Right lobe of liver (tissue), 4 donors: ENCODE measurements around the gene GPX7.

Experiments used
- POLR2A ChIP-seq: fragments of 450-650 bp; IDR thresholded peaks from one replicate; pipeline ENCODE4 v1.6.1; 2017; ENCODE audit warnings: antibody characterized with exemption, mild to moderate bottlenecking
- TF ChIP-seq, protein P1 (sequence below), 4 donors: fragments of 200-600 bp in 3 of 4; fragments of 450-650 bp in 1 of 4; IDR thresholded peaks; one replicate each; pipeline versions ENCODE4 v1.5.1 to v1.8.0; 2016 to 2022; ENCODE audit warnings: antibody characterized with exemption in 4 of 4, mild to moderate bottlenecking in 2 of 4
- donor health status: DM: no; HTN: no; CAD: no.
- donor health status: DM: no; HTN: no; CAD: no.
- donor health status: DM: no; HTN: yes; CAD: no.

DNA sequence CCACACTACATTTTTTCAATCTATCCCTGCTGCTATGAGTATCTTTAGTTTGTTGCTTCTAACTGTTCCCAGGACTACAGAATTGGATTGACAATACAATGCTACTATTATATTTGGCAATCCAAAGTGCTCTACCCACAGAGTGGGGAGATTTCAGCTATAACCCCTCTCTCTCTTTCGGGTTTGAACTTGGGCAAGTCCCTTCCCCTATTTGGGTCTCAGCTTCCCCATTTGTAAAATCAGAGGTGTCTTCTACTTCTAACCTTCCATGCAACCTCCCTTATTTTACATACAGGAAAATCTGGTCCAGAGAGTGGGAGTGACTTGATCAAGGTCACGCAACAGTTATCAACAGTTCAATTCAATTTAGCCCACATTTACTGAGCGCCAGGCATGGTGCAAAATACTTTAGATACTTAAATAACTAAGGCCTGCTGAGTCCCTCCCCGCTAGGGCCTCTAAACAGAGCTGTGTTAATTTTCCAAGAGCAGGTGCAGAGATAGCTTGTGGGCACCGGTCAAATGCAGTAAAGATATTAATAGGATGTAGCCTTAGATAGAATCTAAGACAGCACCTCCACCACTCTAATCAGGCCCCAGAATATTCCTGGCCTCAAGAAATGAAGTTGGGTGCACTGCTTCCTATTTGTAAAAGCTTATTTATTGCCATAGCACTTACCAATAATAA is 9.4 kb upstream of the GPX7 start:
- no peak for TF ChIP-seq POLR2A
- TF ChIP-seq, protein P1, sequence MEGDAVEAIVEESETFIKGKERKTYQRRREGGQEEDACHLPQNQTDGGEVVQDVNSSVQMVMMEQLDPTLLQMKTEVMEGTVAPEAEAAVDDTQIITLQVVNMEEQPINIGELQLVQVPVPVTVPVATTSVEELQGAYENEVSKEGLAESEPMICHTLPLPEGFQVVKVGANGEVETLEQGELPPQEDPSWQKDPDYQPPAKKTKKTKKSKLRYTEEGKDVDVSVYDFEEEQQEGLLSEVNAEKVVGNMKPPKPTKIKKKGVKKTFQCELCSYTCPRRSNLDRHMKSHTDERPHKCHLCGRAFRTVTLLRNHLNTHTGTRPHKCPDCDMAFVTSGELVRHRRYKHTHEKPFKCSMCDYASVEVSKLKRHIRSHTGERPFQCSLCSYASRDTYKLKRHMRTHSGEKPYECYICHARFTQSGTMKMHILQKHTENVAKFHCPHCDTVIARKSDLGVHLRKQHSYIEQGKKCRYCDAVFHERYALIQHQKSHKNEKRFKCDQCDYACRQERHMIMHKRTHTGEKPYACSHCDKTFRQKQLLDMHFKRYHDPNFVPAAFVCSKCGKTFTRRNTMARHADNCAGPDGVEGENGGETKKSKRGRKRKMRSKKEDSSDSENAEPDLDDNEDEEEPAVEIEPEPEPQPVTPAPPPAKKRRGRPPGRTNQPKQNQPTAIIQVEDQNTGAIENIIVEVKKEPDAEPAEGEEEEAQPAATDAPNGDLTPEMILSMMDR (IDR thresholded peaks at IDR 0.05), result no peak
